Measurements from ENCODE around the gene TSSK3. TPM values are rescaled to one million over a fixed set of nuclear protein-coding genes. Genes with fewer than 3 reads are reported as not detected.

TSSK3 gene
- total and polyA plus RNA-seq, 9 of the 15 experiments (the other 6 are each of a cell fraction or from before 2014, with no cell fraction given) = 0.27 to 2.8 (median 1.9) TPM

DNA sequence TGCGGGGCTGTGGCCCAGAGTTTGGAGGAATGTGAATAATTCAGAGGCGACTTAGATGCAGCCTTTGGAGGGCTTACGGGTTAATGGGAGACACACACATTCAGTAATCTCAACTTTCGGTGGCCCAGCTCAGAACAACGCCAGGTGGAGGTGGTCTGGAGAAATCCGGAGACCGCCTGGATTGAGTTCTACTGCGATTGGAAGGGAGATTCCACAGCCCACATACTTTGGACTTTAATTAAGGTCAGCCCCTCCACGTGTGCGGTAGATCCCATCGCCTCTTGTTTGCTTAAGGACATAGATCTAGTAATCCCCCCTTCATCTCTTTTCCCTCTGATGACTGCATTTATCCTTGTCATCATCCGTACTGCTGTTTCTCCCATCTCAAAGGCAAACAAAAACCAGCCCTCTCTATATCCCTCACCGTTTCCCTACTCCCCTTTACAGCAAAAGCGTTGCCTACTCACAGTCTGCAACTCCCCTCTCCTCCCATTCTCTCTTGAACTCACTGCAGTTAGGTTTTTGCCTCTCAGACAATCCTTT is 32.6 kb downstream of the TSSK3 start (continued):
- TF ChIP-seq, protein P1, sequence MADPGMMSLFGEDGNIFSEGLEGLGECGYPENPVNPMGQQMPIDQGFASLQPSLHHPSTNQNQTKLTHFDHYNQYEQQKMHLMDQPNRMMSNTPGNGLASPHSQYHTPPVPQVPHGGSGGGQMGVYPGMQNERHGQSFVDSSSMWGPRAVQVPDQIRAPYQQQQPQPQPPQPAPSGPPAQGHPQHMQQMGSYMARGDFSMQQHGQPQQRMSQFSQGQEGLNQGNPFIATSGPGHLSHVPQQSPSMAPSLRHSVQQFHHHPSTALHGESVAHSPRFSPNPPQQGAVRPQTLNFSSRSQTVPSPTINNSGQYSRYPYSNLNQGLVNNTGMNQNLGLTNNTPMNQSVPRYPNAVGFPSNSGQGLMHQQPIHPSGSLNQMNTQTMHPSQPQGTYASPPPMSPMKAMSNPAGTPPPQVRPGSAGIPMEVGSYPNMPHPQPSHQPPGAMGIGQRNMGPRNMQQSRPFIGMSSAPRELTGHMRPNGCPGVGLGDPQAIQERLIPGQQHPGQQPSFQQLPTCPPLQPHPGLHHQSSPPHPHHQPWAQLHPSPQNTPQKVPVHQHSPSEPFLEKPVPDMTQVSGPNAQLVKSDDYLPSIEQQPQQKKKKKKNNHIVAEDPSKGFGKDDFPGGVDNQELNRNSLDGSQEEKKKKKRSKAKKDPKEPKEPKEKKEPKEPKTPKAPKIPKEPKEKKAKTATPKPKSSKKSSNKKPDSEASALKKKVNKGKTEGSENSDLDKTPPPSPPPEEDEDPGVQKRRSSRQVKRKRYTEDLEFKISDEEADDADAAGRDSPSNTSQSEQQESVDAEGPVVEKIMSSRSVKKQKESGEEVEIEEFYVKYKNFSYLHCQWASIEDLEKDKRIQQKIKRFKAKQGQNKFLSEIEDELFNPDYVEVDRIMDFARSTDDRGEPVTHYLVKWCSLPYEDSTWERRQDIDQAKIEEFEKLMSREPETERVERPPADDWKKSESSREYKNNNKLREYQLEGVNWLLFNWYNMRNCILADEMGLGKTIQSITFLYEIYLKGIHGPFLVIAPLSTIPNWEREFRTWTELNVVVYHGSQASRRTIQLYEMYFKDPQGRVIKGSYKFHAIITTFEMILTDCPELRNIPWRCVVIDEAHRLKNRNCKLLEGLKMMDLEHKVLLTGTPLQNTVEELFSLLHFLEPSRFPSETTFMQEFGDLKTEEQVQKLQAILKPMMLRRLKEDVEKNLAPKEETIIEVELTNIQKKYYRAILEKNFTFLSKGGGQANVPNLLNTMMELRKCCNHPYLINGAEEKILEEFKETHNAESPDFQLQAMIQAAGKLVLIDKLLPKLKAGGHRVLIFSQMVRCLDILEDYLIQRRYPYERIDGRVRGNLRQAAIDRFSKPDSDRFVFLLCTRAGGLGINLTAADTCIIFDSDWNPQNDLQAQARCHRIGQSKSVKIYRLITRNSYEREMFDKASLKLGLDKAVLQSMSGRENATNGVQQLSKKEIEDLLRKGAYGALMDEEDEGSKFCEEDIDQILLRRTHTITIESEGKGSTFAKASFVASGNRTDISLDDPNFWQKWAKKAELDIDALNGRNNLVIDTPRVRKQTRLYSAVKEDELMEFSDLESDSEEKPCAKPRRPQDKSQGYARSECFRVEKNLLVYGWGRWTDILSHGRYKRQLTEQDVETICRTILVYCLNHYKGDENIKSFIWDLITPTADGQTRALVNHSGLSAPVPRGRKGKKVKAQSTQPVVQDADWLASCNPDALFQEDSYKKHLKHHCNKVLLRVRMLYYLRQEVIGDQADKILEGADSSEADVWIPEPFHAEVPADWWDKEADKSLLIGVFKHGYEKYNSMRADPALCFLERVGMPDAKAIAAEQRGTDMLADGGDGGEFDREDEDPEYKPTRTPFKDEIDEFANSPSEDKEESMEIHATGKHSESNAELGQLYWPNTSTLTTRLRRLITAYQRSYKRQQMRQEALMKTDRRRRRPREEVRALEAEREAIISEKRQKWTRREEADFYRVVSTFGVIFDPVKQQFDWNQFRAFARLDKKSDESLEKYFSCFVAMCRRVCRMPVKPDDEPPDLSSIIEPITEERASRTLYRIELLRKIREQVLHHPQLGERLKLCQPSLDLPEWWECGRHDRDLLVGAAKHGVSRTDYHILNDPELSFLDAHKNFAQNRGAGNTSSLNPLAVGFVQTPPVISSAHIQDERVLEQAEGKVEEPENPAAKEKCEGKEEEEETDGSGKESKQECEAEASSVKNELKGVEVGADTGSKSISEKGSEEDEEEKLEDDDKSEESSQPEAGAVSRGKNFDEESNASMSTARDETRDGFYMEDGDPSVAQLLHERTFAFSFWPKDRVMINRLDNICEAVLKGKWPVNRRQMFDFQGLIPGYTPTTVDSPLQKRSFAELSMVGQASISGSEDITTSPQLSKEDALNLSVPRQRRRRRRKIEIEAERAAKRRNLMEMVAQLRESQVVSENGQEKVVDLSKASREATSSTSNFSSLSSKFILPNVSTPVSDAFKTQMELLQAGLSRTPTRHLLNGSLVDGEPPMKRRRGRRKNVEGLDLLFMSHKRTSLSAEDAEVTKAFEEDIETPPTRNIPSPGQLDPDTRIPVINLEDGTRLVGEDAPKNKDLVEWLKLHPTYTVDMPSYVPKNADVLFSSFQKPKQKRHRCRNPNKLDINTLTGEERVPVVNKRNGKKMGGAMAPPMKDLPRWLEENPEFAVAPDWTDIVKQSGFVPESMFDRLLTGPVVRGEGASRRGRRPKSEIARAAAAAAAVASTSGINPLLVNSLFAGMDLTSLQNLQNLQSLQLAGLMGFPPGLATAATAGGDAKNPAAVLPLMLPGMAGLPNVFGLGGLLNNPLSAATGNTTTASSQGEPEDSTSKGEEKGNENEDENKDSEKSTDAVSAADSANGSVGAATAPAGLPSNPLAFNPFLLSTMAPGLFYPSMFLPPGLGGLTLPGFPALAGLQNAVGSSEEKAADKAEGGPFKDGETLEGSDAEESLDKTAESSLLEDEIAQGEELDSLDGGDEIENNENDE (IDR thresholded peaks at IDR 0.05; ENCODE audit: low read depth, low read length) = no peak
- TF ChIP-seq CCNT2 (IDR thresholded peaks at IDR 0.05; ENCODE audit: borderline replicate concordance, extremely low read depth, insufficient read length, low read depth, low read length) = no peak
- TF ChIP-seq, protein P2, sequence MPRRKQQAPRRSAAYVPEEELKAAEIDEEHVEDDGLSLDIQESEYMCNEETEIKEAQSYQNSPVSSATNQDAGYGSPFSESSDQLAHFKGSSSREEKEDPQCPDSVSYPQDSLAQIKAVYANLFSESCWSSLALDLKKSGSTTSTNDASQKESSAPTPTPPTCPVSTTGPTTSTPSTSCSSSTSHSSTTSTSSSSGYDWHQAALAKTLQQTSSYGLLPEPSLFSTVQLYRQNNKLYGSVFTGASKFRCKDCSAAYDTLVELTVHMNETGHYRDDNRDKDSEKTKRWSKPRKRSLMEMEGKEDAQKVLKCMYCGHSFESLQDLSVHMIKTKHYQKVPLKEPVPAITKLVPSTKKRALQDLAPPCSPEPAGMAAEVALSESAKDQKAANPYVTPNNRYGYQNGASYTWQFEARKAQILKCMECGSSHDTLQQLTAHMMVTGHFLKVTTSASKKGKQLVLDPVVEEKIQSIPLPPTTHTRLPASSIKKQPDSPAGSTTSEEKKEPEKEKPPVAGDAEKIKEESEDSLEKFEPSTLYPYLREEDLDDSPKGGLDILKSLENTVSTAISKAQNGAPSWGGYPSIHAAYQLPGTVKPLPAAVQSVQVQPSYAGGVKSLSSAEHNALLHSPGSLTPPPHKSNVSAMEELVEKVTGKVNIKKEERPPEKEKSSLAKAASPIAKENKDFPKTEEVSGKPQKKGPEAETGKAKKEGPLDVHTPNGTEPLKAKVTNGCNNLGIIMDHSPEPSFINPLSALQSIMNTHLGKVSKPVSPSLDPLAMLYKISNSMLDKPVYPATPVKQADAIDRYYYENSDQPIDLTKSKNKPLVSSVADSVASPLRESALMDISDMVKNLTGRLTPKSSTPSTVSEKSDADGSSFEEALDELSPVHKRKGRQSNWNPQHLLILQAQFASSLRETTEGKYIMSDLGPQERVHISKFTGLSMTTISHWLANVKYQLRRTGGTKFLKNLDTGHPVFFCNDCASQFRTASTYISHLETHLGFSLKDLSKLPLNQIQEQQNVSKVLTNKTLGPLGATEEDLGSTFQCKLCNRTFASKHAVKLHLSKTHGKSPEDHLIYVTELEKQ (CRISPR knock-in tag; IDR thresholded peaks at IDR 0.05) = no peak
- no peak for TF ChIP-seq POLR2G (IDR thresholded peaks at IDR 0.05; ENCODE audit: low read depth, low read length)
- TF ChIP-seq, protein P3, sequence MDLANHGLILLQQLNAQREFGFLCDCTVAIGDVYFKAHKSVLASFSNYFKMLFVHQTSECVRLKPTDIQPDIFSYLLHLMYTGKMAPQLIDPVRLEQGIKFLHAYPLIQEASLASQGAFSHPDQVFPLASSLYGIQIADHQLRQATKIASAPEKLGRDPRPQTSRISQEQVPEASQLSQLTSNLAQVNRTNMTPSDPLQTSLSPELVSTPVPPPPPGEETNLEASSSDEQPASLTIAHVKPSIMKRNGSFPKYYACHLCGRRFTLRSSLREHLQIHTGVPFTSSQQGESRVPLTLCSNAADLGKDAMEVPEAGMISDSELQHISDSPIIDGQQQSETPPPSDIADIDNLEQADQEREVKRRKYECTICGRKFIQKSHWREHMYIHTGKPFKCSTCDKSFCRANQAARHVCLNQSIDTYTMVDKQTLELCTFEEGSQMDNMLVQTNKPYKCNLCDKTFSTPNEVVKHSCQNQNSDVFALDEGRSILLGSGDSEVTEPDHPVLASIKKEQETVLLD (IDR thresholded peaks at IDR 0.05) = no peak
- TF ChIP-seq, protein P4, sequence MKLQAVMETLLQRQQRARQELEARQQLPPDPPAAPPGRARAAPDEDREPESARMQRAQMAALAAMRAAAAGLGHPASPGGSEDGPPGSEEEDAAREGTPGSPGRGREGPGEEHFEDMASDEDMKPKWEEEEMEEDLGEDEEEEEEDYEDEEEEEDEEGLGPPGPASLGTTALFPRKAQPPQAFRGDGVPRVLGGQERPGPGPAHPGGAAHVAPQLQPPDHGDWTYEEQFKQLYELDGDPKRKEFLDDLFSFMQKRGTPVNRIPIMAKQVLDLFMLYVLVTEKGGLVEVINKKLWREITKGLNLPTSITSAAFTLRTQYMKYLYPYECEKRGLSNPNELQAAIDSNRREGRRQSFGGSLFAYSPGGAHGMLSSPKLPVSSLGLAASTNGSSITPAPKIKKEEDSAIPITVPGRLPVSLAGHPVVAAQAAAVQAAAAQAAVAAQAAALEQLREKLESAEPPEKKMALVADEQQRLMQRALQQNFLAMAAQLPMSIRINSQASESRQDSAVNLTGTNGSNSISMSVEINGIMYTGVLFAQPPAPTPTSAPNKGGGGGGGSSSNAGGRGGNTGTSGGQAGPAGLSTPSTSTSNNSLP (IDR thresholded peaks at IDR 0.05; ENCODE audit: borderline replicate concordance, low read depth, low read length) = no peak
- TF ChIP-seq, protein P5, sequence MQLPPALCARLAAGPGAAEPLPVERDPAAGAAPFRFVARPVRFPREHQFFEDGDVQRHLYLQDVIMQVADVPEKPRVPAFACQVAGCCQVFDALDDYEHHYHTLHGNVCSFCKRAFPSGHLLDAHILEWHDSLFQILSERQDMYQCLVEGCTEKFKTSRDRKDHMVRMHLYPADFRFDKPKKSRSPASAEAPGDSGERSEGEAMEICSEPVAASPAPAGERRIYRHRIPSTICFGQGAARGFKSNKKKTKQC (CRISPR knock-in tag; IDR thresholded peaks at IDR 0.05) = peak; percentile 74; the same call in 1 of the 2 replicates
